GM19025 (cell line): ENCODE data around the gene KIAA1328.
A peak's percentile ranks its signal among the peaks of the same experiment; 100 is the strongest.

Experiments
- ATAC-seq: cut with Tn5 transposase; IDR thresholded peaks from one replicate; pipeline ENCODE4 v1.9.1; 2021; ENCODE audit warnings: mild to moderate bottlenecking, low read depth, moderate library complexity; ENCODE audit not compliant: unreplicated experiment

KIAA1328 gene

DNA sequence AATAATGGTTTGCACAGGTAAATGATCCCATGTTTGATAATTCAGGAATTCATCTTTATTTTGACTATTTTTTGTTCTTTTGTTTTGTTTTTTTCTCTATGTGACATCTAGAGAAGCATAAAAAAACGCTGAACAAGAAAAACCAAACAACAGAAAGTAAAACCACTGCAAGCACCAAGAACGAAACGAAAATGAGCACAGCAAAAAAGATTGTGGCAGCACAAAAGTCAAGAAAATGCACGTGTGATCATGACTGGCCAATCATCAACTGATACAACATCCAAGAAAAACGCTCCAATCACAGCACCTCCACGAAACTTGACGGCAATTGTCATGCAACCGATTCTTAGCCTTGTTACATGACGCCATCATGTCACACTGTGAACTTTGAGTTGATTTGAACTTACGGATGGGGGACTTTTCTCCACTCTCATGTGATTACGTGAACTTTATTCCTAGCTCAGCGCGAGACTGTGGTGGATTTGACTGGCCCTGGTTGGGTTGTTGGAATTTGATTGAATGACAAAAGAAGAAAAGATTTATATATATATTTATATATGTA, 417.9 kb downstream of the KIAA1328 start:
- no peak for ATAC-seq

- ATAC-seq, result no peak
Measured at GRCh38 chr18:37247497-37248161, 418.7 kb downstream of the KIAA1328 start.

GRCh38 chr18:37248281-37248680, 419.4 kb downstream of the KIAA1328 start:
- ATAC-seq, result no peak

DNA sequence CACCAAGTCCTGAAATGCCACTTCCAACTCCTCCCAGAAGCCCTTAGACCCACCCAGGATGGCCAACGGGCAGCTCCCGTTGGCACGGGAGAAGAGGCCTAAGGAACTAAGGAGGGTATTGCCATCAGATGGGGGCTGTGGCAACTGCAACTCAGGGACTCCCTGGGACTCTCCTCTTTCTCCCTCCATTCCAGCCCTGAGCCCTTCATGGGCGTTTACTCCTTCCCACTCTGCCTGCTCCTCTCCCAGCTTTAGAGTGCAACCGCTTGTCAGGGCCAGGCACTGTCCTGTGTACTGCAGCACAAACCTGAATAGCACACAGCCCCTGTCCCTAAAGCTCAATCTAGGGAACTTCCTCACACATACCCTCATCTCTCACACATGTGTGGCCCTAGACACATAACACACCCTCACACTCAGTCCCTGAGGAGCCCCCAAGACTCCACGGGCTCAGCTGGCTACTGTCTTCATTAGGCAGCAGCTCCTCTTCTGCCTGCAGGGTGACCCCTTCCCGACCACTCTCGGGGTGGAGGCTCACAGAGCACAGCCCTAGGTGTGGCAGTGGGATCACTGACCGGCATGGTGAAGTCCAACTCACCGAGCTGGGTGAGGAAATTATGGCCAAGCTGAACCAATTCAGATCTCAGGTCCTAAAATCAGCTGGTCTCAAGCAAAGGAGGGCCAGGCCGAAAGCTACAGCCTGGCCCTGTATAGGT, 420.4 kb downstream of the KIAA1328 start:
- ATAC-seq, result no peak

- no peak for ATAC-seq
Measured at GRCh38 chr18:37249895-37250618, 421.1 kb downstream of the KIAA1328 start.

DNA sequence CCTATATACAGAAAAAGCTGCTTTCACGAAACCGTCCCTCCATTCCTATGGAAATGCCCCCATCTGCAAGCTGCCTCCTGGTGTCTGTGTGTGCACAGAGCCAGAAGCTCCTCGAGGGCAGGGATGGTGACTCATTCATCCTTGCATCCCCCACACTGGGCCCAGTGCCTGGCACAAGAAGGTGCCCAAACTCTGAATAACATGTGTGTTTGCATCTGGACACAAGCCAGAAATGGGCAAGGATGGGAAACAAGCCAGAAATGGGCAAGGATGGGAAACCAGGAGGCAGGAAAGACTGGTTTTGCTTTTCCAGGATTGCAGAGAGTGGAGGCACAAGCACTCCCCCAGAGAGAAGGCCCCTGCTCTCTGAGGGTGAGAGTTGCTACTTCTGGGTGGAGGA, 422.8 kb downstream of the KIAA1328 start:
- ATAC-seq, result no peak

GRCh38 chr18:37252342-37252741, 423.4 kb downstream of the KIAA1328 start:
- no peak for ATAC-seq

GRCh38 chr18:37252854-37253393, 424.0 kb downstream of the KIAA1328 start:
- ATAC-seq, result no peak

GRCh38 chr18:37253394-37254235, 424.7 kb downstream of the KIAA1328 start:
- ATAC-seq, result peak; percentile 39

GRCh38 chr18:37254236-37254754, 425.4 kb downstream of the KIAA1328 start:
- peak; percentile 13 for ATAC-seq

DNA sequence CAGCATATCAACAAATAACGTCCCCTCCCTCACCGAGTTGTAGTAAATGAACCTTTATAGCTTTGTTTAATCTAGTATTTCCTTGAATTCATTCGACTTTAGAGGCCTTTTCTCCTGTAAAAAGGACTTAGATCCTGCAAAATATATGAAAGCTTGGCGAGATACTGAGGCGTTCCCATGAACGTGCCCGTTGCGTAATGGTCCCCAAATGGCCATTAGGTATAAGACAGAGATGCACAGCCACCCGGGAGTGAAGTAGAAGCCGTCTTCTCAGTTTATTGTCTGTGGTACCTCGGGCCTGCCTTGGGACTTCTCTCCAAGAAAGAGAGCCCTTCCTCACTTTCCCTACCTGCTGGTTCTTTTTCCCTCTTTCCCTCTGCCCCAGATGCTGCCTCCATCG, 426.0 kb downstream of the KIAA1328 start:
- ATAC-seq, result no peak

GRCh38 chr18:37258131-37258530, 429.2 kb downstream of the KIAA1328 start:
- ATAC-seq, result no peak

DNA sequence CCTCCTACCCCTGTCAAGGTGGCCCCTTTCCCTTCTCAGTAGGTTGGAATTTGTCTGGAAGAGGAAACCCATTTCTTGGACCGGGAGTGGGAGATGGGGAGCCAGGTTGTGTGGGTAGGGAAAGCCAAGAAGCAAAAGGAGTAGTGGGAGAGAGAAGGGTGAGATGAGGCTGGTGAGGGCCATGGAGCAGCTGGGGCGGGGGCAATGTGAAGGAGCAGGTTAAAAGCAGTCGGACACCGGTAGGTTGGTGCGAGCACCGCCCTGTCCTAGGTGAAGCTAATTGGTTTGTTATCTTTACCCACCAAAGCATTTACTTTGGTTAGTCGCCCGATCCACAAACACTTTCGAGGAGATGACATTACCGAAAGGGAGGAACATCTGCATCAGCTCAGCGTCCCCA, 429.9 kb downstream of the KIAA1328 start:
- no peak for ATAC-seq

- no peak for ATAC-seq
Measured at GRCh38 chr18:37259711-37260110, 430.8 kb downstream of the KIAA1328 start.

DNA sequence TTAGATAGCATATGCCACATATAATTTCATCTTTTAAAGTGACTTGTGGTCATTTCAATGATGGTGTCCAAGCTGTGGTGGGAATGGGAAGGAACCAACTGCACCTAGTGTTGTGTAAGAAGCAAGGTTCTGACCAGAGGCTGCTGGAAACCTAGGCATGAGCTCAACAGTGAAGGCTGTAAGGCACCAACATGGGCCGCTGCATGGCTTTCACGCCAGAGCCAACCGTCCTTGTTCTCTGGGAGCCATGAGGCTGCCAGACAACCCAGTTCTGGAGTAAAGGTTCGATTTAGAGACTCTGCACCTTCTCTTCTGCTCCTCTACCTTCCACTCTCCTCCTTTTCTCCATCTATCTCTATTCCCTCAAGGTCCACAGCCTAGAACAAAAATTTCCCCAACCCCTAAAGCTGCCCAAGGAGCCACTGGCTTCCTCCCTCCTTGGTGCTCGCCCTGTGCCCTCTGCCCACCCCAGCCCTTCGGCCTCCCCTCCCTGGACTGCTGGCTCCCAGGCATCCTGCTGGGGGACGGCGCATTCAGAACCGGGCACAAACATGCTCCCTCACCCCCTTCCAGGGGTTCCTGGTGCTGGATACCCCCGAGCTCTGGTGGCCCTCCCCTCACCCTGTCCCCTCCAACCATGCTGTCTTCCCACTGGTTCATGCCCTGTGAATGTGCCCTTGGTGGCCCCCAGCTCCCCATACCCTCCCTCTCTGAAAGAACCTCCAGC, 431.6 kb downstream of the KIAA1328 start:
- no peak for ATAC-seq

DNA sequence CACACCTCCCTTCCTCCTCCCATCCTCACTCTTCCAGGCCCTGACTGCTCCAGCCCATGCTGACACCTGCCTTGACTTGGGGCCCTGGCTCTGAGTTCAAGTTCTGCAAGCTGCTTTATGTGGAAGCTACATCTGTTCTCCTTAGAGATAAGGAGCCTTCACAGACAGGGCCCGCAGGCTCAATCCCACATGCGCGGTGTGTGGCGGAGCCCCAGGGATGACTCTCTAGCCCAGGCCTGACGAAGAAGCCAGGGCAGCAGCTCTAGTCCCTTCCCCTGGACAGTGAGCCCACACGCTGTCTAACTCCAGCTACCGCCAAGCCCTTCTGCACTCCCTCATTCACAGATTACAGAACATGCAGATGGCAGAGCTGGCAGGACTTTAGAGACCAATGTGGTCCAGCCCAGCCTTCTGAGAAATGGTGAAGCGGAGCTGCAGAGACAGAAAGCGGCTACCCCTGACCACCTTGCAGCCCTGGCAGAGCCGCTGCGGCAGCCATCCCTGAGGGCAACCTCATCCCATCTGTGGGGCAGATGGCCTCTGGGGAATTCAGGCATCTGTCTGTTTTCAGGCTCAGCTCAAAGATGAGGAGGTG, 432.4 kb downstream of the KIAA1328 start:
- ATAC-seq, result no peak

- no peak for ATAC-seq
Measured at GRCh38 chr18:37261988-37262387, 433.1 kb downstream of the KIAA1328 start.

- ATAC-seq, result no peak
Measured at GRCh38 chr18:37264956-37265355, 436.0 kb downstream of the KIAA1328 start.

DNA sequence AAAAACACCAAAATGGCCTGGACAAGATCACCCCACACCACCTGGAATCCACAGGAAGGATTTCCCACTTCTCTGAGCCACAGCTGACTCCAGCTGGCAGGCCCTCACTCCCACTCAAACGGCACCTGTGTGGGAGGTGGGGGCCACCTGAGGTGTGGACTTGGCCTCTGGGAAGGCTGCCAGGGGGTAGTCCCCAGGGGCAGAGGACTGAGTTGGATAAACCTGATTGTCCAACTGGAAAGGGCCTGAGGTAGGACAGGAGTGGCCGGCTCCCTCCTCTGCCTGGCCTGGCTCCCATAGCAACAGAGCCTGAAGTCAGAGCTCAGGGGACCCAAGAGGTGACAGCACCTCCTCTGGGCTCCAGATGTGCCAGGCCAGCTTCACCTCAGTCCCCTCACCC, 436.5 kb downstream of the KIAA1328 start:
- no peak for ATAC-seq
